WTC11 (cell line): ENCODE measurements around the gene CSPG4.

Experiments
- ESRRA ChIP-seq: sonication (generic); formaldehyde crosslinking; IDR thresholded peaks from 2 replicates; pipeline ENCODE4 v1.8.1; 2022; ENCODE audit warnings: mild to moderate bottlenecking, missing genetic modification reagents, borderline replicate concordance
- JUN ChIP-seq: sonication (generic); formaldehyde crosslinking; IDR thresholded peaks from 2 replicates; pipeline ENCODE4 v1.8.0; 2023; ENCODE audit warnings: mild to moderate bottlenecking, missing genetic modification reagents
- TCF7 ChIP-seq: sonication (generic); formaldehyde crosslinking; IDR thresholded peaks from 2 replicates; pipeline ENCODE4 v1.8.0; 2022; ENCODE audit warnings: mild to moderate bottlenecking, low read depth, missing genetic modification reagents, moderate library complexity
- TF ChIP-seq, protein P1 (sequence below): fragments of 200-600 bp; IDR thresholded peaks from 2 replicates; pipeline ENCODE4 v1.8.0; 2022; ENCODE audit warnings: antibody characterized with exemption
- TF ChIP-seq, protein P2 (sequence below): sonication (generic); formaldehyde crosslinking; IDR thresholded peaks from 2 replicates; pipeline ENCODE4 v1.8.0; 2022; ENCODE audit warnings: mild to moderate bottlenecking, missing genetic modification reagents

DNA sequence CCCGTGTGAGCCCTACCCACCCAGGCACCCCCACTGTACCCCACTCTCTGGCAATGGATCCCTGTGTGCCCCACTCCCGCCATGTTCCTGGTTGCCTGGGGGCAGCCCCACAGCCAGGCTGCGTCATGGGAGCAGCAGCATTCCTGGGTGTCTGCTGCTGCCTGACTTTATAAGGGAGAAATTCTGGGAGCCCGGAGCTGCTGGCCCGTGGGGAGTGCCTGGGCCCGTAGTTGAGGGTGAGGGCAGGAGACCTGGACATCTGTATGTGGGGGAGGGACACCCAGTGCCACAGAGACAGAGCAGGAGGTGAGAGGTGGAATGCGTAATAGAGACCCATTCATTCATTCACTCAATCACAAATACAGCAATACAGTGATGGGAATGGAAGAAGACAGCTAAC is 15.1 kb downstream of the CSPG4 start:
- TF ChIP-seq, protein P1, sequence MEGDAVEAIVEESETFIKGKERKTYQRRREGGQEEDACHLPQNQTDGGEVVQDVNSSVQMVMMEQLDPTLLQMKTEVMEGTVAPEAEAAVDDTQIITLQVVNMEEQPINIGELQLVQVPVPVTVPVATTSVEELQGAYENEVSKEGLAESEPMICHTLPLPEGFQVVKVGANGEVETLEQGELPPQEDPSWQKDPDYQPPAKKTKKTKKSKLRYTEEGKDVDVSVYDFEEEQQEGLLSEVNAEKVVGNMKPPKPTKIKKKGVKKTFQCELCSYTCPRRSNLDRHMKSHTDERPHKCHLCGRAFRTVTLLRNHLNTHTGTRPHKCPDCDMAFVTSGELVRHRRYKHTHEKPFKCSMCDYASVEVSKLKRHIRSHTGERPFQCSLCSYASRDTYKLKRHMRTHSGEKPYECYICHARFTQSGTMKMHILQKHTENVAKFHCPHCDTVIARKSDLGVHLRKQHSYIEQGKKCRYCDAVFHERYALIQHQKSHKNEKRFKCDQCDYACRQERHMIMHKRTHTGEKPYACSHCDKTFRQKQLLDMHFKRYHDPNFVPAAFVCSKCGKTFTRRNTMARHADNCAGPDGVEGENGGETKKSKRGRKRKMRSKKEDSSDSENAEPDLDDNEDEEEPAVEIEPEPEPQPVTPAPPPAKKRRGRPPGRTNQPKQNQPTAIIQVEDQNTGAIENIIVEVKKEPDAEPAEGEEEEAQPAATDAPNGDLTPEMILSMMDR = no peak
- TF ChIP-seq TCF7 (no peak), ESRRA (no peak), JUN (no peak)
- TF ChIP-seq, protein P2, sequence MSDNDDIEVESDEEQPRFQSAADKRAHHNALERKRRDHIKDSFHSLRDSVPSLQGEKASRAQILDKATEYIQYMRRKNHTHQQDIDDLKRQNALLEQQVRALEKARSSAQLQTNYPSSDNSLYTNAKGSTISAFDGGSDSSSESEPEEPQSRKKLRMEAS (CRISPR knock-in tag) = no peak
